IPS-20b (cell line): ENCODE data around the gene ZBTB9.

Source experiments
- H3K27ac ChIP-seq: one replicate; pipeline ENCODE4 v1.5.1; 2013; ENCODE audit warnings: low read length
- H3K27me3 ChIP-seq: 2 replicates; pipeline ENCODE4 v1.6.1; 2013; ENCODE audit warnings: mild to moderate bottlenecking, low read length, inconsistent platforms; ENCODE audit not compliant: insufficient read depth
- H3K36me3 ChIP-seq: 2 replicates; pipeline ENCODE4 v1.6.1; 2013; ENCODE audit warnings: low read depth, mild to moderate bottlenecking, inconsistent platforms, low read length, moderate library complexity; ENCODE audit not compliant: insufficient read depth
- H3K4me1 ChIP-seq: 2 replicates; pipeline ENCODE4 v1.6.1; 2013; ENCODE audit warnings: mild to moderate bottlenecking, control low read depth, inconsistent platforms, low read length, moderate library complexity; ENCODE audit not compliant: insufficient read depth
- H3K4me3 ChIP-seq: 2 replicates; pipeline ENCODE4 v1.5.1; 2013; ENCODE audit warnings: mild to moderate bottlenecking, low read length, inconsistent platforms
- H3K9ac ChIP-seq: 2 replicates; pipeline ENCODE4 v1.6.1; 2013; ENCODE audit warnings: low read depth, mild to moderate bottlenecking, inconsistent platforms, low read length, moderate library complexity
- H3K9me3 ChIP-seq: 2 replicates; pipeline ENCODE4 v1.6.1; 2013; ENCODE audit warnings: mild to moderate bottlenecking, low read depth, low read length, inconsistent platforms; ENCODE audit not compliant: insufficient read depth

ZBTB9 gene

GRCh38 chr6:33413241-33414120 lies 40.9 kb upstream of the ZBTB9 start:
- Histone ChIP-seq H3K4me3 (no peak overlapping the region), H3K27me3 (no peaks in the 10 kb centered on the region), H3K36me3 (peaks cover 45% of the 10 kb centered on the region), H3K9me3 (no peaks in the 10 kb centered on the region), H3K27ac (no peak overlapping the region), H3K4me1 (peaks cover 19% of the 10 kb centered on the region; the same call in 1 of the 2 replicates), H3K9ac (no peak overlapping the region)

GRCh38 chr6:33414592-33415271 lies 39.6 kb upstream of the ZBTB9 start:
- Histone ChIP-seq H3K27me3 (no peaks in the 10 kb centered on the region), H3K36me3 (peaks cover 44% of the 10 kb centered on the region), H3K4me1 (peaks cover 25% of the 10 kb centered on the region), H3K9me3 (no peaks in the 10 kb centered on the region), H3K9ac (no peak overlapping the region), H3K4me3 (no peak overlapping the region), H3K27ac (no peak overlapping the region)

- Histone ChIP-seq H3K27me3 (no peaks in the 10 kb centered on the region), H3K4me1 (peaks cover 25% of the 10 kb centered on the region), H3K9ac (no peak overlapping the region), H3K36me3 (peaks cover 44% of the 10 kb centered on the region), H3K27ac (no peak overlapping the region), H3K9me3 (no peaks in the 10 kb centered on the region), H3K4me3 (peak overlapping the region; percentile 91; the same call in 1 of the 2 replicates)
Measured at GRCh38 chr6:33415831-33416230, 38.5 kb upstream of the ZBTB9 start.

DNA sequence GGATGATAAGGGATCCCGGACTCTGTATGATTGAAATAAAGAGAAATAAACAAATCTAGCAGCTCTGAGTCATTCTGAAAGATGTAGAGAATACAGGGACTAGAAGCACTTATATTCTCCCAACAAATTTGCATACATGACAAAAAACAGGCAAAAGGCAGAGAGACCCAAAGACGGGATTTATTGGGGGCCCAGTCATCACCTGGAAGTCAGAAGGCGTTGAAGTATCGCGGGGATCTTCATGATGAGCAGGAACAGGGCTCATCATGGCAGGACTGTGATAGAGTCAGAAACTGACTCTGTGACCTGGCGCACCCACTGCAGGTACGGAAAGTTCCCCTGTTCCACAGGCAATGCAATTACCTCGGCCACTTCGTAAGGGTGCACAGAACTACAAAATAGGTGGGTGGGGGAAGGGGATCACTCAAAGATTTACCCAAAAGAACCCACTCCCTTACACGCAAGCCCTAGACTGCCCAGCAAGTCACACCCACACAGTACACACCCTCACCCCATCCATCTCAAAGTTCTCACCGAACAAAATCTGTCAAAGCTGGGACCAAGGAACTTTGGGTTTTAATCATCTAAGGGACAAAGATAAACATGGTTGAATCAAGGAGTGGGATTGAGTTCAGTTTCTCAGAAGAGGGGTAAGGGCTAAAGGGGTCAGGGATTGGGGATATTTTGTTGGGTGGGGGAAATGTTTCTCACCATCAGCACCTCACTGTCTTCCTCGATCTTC lies 37.8 kb upstream of the ZBTB9 start:
- Histone ChIP-seq H3K27ac (peak overlapping the region; percentile 81), H3K9me3 (no peaks in the 10 kb centered on the region), H3K4me3 (peak overlapping the region; percentile 91), H3K27me3 (no peaks in the 10 kb centered on the region), H3K4me1 (peaks cover 22% of the 10 kb centered on the region), H3K36me3 (peaks cover 44% of the 10 kb centered on the region), H3K9ac (peak overlapping the region; percentile 96; the same call in 1 of the 2 replicates)

- peak overlapping the region; percentile 91 for H3K4me3 ChIP-seq
Measured at GRCh38 chr6:33417128-33417902, 37.1 kb upstream of the ZBTB9 start.

GRCh38 chr6:33417903-33418689 lies 36.3 kb upstream of the ZBTB9 start, which contains the start of gene CUTA:
Gene CUTA, minus strand, starts transcription at chr6:33418107. Its CDS starts 107 bp downstream, at chr6:33418000.
- Histone ChIP-seq H3K9ac (peak within 1 kb of the TSS; percentile 96), H3K4me3 (peak within 1 kb of the TSS; percentile 91), H3K4me1 (peaks cover 21% of the 10 kb centered on the region), H3K27ac (peak within 1 kb of the TSS; percentile 93), H3K36me3 (peaks cover 44% of the 10 kb centered on the region), H3K27me3 (no peaks in the 10 kb centered on the region), H3K9me3 (no peaks in the 10 kb centered on the region)

More at GRCh38 chr6:33417128-33417902, 37.1 kb upstream of the ZBTB9 start:
- peak overlapping the region; percentile 81 for H3K27ac ChIP-seq
- no peaks in the 10 kb centered on the region for H3K27me3 ChIP-seq
- H3K9ac ChIP-seq, result peak overlapping the region; percentile 96
- H3K4me1 ChIP-seq, result peaks cover 21% of the 10 kb centered on the region
- H3K36me3 ChIP-seq, result peaks cover 44% of the 10 kb centered on the region
- H3K9me3 ChIP-seq, result no peaks in the 10 kb centered on the region

DNA sequence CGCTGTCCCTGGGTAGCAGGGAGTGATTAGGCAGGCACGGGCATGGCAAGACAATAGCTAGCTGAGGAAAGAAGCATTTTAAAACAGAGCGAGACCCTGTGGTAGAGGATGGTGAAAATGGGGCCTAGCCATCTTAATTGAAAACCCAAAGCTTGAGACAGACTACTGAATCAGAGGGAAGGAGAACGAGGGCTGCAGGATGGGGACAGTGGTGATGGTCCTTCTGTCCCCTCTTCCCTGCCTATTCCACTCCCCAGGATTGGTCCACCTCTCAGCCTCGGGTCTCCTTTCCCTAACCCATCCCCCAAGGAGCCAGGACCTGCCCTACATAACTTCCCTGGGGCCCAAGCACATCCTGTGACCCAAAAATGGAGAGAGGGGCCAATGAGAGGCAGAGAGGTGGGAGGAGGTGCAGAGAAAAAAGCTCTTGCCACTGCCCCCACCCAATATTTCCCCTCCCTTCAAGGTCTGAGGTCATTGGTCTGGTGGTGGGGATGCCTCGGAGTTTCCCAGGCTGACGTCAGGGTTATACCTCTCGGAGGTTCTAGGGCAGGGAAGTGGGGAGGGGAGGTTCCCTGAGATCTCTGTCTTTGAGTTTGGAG lies 35.6 kb upstream of the ZBTB9 start:
- H3K9me3 ChIP-seq, result no peaks in the 10 kb centered on the region
- H3K4me3 ChIP-seq, result peak overlapping the region; percentile 91
- peaks cover 44% of the 10 kb centered on the region for H3K36me3 ChIP-seq
- peak overlapping the region; percentile 87 for H3K9ac ChIP-seq
- H3K4me1 ChIP-seq, result peaks cover 21% of the 10 kb centered on the region
- H3K27ac ChIP-seq, result peak overlapping the region; percentile 93
- H3K27me3 ChIP-seq, result no peaks in the 10 kb centered on the region

DNA sequence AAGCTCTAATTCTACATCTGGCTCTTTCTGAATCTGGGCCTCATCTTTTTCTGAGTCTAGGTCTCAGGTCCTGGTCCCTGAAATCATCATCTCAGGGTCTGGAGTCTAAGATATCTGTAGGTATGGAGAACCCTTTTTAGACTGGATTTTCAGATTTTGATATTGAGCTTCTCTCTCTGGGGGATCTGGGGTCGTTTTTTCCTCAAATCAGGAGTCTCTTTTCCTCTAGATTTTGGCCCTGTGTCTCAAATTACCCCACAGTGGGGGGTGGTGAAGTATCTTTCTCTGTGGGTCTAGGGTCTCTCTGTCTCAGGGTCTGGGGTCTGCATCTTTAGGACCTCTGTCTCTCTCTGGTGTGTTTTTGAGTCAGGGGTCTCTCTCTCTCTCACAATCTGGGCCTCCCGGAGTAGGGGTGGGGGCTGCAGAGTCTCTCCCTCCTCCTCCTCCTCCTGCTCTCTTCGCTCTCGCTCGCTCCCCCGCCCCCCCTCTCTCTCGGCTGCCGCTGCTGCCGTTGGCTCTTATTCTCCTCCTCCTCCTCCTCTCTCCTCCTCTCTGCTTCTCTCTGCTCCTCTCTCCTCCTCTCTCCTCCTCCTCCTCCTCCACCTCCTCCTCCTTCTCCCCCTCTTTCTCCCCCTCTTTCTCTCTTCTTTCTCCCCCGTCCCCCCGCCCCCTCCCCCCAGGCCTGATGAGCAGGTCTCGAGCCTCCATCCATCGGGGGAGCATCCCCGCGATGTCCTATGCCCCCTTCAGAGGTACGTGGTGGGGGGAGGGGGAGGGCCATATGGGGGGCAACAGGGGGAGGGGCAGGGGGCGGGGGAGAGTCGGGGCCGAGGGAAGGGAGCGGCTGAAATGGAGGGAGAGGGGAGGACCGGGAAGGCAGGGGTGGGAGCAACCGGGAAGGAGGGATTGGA lies 34.5 kb upstream of the ZBTB9 start, which contains the start of gene SYNGAP1:
Gene SYNGAP1, plus strand, starts transcription at position 486 of the 911 bp plus-strand sequence. Its CDS starts 200 bp downstream, at position 686.
- H3K9me3 ChIP-seq, result no peaks in the 10 kb centered on the region
- H3K4me3 ChIP-seq, result peak within 1 kb of the TSS; percentile 91
- H3K27me3 ChIP-seq, result no peaks in the 10 kb centered on the region
- peaks cover 25% of the 10 kb centered on the region for H3K4me1 ChIP-seq
- peak within 1 kb of the TSS; percentile 89; the same call in 1 of the 2 replicates for H3K9ac ChIP-seq
- H3K27ac ChIP-seq, result peak within 1 kb of the TSS; percentile 93
- peaks cover 45% of the 10 kb centered on the region for H3K36me3 ChIP-seq

- H3K27me3 ChIP-seq, result no peaks in the 10 kb centered on the region
- peaks cover 36% of the 10 kb centered on the region for H3K36me3 ChIP-seq
- H3K4me1 ChIP-seq, result peaks cover 31% of the 10 kb centered on the region
- peak overlapping the region; percentile 83 for H3K4me3 ChIP-seq
- no peaks in the 10 kb centered on the region for H3K9me3 ChIP-seq
- H3K9ac ChIP-seq, result peak overlapping the region; percentile 89; the same call in 1 of the 2 replicates
- no peak overlapping the region for H3K27ac ChIP-seq
Measured at GRCh38 chr6:33420491-33421343, 33.7 kb upstream of the ZBTB9 start.
